HG03196 (cell line): Measurements from ENCODE around the gene RAB1B.
"Not testable (repeated sequence)": the region's sequence is repeated elsewhere in the genome, so short reads cannot be mapped to it uniquely, and the experiment has no call there.

ENCODE experiments used
- ATAC-seq: cut with Tn5 transposase; IDR thresholded peaks from one replicate; pipeline ENCODE4 v1.9.1; 2021; ENCODE audit not compliant: unreplicated experiment

The RAB1B gene

DNA sequence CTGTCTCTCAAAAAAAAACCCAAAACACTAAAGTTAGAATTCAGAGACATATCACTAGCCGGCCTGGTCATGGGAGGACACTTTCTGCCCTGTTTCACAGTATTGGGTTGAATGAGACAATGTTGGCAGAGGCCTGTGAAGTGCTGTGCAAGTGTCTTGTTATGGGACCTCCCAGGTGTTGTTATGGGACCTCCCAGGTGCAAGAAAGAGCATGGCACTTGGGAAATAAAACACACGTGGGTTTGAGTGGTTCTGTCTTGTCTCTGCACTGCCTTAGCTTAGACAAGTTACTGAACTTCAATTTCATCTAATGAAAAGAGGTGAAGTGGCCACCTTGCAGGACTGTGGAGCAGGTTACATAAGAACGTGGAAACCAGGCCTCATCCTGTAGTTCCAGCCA lies 28.9 kb upstream of the RAB1B start:
- no peak for ATAC-seq

DNA sequence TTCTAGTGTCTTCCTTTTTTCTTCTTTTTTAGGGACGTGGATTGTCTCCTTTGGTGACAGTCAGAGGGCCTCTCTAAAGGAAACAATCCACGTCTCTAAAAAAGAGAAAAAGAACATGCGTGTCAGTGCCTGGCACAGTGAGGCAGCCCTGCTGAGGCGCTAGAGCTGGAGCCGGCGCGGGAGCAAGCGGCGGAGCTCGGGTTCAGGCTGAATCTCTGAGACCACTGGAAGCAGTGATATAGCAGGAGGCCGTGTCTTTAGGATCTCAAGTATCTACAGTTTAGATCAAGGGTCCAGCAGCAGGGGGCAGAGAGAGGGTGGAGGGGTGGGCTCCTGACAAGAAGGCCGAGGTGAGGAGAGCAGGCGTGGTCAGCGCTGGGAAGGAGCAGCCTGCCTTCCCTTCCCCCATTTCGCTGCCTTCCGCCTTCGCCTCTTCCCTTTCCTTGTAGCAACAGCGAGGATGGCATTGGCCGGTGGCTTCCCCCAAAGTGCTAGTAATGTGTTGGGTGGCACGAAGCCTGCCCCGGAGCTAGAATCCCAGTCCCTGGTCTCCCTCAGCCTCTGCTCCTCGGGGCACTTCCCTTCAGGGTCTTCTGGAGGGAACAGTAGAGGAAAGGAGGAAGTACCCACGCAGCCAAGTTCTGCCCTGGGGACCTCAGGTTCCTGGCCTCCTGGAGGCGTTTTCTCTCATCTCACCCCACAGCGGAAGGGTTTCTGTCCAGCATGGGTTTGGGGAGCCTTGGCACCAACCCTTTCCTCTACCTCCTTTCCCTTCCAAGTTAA lies 28.2 kb upstream of the RAB1B start:
- no peak for ATAC-seq

DNA sequence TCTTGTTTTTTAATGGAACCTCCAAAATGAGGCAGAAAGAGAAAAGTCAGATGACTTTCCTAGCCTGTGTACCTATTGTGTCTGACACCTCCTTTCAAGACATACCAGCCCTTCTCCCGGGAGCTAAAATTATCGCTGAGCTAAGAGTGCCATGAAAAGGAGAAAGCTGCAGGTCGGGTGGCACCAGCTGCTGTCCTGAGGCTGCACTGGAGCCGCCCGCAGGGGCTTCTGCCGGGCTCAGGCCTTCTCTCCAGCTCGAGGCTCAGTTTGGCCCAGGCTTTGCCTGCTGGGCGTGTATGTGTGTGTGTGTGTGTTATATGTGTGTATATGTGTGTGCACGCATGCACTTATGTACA lies 27.7 kb upstream of the RAB1B start:
- ATAC-seq: no peak

DNA sequence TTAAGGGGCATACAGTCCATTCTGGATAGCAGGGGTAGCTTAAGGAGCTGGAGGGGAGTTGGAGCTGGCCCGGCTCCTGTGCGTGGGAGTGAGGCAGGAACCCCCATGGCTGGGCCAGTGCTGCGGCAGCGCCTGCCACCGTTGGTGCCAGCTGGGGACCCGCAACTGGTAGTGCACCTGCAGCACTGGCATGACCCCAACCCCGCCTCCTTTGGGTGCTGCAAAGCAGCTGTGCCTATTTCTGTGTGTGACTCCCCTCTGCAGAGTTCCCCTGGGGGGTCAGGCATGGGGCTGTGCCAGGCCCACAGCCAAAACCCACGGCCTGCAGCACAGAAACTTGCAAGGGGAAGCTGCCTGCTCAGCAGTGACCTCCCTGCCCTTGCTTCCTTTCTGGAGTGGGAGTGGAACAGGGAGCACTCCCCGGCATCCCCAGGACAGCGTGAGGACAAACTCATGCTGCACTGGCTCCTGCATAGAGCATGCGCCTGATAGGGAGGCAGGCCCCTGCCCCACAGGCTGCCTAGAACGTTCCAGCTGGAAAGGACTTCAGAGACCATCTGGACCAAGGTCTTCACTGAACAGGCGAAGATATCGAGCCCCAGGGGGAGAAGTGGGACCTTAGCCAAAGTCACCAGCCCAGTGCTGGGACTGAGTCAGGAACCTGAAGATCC lies 26.2 kb upstream of the RAB1B start:
- no peak for ATAC-seq

DNA sequence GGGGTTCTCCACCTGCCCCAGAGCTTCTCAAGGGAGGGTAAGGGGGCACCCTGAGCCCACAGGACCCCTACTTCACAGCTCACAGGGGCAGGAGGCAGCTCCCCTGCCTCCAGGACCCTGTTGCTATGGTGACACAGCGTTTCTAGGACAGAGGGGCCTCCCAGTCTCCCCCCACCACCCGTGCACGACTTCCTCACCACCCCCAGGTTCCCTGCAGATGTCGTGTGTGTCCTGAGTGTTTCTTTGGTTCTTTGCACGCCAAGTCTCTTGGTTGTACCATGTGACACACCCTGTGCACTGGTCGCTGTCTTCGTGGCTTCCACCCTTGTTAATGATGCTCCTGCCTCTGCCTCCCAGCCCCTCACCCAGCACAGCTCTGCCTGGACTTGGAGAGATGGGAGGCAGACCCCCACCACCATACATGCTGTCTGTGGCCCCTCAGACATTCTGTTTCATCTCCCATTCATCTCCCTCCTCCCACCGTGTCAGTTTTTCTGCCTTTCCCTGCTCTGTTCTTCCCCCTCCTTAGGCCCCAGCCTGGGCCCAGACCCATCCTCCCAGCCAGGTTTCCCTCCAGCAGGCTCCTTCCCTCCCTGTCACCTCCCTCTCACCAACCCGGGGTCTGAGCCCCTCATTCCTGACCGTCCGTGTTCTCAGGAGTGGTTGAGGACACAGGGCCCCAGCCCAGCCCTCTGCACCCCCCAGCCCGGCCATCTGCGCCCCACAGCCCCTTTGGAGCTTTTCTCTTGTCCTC lies 24.5 kb upstream of the RAB1B start:
- ATAC-seq: no peak

DNA sequence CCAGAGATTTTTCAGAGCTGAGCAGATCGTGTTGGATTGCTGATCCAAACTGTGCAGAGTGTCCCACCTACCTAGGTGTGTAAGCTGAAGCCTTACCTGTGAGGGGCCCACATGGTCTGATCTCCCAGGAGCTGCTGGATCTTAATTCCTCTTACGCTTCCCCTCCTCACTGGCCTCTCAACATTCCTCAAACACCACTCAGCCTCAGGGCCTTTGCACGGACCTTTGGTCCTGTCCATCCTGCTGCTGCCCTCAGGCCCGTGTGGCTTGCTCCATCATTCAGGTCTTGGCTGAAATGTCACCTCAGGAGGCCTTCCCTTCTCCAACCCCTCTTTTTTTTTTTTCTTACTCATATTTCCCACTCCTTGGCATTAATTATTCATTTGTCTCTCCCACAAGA lies 21.1 kb upstream of the RAB1B start:
- no peak for ATAC-seq

DNA sequence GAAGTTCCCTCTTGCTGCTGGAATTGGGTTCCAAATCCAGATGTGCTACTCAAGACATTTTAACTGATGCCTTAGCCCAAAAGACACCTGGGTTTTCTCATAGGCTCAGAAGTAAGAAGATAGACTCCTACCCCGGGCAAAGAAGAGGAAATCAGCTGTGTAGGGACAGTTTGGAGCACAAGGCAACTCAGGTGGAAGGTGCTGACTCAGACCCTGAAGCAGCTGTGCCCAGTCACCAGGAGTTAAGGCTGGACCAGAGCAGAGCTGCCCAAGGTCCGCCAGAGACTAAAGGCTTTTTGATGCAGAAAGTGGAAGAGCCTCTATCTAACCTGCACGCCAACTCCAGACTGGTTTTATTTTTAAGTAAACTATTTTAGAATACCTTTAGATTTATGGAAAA lies 20.6 kb upstream of the RAB1B start:
- no peak for ATAC-seq

DNA sequence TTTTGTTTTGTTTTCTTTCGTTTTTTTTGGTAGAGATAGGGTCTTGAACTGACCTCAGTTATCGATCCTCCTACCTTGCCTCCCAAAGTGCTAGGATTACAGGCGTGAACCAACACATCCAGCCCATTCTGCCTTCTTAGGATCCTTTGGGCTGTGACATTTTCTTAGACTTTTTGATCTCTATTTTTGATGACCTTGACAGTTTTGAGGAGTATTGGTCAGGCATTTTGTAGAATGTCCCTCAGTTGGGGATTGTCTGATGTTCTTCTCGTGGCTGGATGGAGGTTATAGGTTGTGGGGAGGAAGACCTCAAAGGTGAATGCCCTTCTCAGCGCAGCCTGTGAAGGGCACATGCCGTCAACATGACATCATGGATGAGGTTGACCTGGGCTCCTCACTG lies 19.5 kb upstream of the RAB1B start:
- ATAC-seq: no peak

DNA sequence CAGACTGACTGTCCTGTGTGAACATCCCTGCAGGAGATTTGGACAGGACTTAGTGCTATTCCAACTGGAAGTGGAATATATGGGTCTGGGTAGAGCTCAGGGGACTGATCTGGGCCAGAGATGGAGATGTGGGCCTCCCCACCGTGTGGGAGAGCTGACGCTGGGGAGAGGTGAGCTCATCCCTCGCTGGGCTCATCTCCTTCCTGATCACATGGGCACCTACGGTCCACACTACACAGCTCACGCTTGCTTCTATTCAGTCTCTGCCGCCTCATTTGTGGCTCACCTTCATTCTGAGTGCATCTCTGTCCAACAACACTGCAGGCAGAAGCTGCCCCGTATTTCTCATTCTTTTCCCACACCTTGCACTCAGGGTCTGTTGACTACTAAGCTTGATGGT lies 16.6 kb upstream of the RAB1B start:
- ATAC-seq: no peak

DNA sequence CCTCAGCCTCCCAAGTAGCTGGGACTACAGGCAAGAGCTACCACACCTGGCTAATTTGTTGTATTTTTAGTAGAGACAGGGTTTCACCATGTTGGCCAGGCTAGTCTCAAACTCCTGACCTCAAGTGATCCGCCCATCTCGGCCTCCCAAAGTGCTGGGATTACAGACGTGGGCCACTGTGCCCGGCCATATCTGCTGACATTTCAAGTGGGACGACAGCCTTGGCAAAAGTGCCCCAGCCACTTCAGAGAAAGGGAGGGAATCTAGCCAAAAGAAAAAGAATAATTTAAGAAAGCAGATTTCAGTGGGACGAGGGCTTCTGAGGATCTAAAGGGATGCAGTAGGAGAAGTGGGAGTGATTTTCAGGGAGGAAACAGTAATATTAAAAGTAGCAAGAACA lies 15.4 kb upstream of the RAB1B start:
- not testable (repeated sequence) for ATAC-seq

DNA sequence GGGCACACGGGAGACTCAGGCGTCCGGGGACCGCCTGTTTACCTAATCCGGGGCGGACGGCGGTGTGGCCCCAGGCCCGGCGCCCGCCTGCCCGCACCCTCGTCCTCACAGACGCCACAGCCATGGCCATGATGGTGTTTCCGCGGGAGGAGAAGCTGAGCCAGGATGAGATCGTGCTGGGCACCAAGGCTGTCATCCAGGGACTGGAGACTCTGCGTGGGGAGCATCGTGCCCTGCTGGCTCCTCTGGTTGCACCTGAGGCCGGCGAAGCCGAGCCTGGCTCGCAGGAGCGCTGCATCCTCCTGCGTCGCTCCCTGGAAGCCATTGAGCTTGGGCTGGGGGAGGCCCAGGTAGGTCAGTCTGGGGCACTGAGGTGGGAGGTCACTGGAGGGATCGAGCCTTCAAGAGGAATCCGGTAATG lies 10.0 kb upstream of the RAB1B start:
- ATAC-seq: no peak

DNA sequence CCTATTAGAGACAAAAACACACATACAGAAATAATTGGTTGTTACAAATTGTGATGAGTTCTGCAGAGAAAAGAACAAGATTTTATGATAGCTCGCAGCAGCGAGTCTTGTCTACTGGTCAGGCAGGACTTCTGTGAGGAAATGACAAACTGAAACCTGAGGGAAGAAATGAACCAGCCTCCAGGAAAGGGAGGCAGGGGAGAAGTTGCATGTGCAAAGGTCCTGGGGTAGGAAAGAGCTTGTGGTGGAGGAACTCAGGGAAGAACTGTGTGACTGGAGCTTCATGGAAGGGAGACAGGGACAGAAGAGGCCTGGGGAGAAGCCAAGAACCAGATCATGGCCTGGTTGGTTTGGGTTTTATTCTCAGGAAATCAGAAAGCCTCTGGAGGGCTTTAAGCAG lies 9.2 kb upstream of the RAB1B start:
- no peak for ATAC-seq

DNA sequence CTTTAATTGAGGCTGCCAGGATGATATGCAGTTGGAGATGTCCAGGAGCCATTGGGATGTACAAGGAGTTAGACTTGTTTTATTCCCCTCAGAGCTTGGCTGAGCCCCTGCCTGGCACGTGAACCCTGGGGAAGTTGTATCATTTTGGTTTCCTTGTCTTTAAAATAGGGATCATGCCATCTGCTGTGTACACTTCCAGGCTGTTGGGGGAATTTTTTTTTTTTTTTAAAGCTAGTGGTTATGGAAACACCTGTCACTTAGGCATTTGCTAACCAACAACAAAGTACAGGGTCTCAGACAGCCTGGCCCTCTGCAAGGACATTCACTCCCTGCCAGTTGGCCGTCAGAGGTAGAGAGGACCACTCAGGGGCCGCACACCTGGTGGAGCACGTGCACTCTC lies 8.5 kb upstream of the RAB1B start:
- no peak for ATAC-seq

DNA sequence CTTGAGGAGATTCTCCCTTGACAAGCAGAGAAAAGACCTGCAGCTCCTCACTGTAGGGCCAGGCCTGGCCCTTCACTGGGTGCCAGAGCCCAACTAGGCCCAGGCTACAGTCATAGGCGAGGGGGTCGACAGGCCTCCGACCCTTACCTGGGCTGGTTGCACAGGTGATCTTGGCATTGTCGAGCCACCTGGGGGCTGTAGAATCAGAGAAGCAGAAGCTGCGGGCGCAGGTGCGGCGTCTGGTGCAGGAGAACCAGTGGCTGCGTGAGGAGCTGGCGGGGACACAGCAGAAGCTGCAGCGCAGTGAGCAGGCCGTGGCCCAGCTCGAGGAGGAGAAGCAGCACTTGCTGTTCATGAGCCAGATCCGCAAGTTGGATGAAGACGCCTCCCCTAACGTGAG lies 6.9 kb upstream of the RAB1B start:
- ATAC-seq: no peak

DNA sequence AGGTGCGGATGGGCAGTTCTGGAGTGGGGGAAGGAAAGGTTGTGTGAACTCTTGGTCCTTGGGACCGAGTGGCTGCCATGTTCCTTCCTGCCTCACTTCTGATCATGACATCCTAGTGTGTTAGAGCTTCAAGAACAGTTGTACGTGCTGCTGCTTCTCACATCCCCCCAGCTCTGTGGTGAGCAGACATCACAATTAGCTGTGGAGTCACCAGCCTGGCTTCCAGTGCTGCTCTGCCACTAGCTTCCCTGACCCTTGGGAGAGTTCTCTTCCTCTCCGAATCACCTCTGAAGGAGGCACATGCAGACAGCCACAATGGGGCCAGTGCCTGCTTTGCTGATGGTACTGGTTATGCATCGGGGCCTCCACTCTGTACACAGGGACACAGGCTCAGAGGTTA lies 6.2 kb upstream of the RAB1B start:
- ATAC-seq: no peak

DNA sequence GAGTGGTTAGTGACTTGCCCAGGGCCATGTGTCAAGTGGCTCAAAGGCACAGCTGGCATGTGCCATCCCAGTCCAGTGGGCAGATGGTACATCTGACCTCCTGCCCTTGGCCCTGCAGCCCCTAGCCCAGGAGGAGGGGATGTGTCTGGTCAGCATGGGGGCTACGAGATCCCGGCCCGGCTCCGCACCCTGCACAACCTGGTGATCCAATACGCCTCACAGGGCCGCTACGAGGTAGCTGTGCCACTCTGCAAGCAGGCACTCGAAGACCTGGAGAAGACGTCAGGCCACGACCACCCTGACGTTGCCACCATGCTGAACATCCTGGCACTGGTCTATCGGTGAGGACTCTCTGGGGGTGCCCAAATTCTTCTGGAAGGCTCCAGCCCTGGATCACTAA lies 5.7 kb upstream of the RAB1B start:
- no peak for ATAC-seq

DNA sequence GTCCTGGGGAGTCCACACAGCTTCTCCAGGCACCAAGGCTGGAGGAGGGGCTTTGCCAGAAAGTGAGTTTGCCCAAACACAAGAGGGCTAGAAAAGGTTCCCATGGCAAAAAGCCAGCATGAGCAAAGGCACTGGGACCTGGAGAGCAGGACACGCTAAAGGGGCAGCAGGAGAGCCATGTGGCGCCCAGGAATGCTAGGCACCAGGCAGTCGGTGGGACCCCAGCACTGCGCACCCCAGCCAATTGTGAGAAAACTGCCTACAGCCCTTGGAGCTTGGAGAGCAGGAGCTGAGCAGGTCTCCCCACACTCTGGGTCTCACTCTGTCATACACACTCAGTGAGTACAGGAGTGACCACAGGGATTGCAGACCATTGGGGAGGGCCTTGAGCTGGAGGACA lies 5.2 kb upstream of the RAB1B start:
- ATAC-seq: no peak

DNA sequence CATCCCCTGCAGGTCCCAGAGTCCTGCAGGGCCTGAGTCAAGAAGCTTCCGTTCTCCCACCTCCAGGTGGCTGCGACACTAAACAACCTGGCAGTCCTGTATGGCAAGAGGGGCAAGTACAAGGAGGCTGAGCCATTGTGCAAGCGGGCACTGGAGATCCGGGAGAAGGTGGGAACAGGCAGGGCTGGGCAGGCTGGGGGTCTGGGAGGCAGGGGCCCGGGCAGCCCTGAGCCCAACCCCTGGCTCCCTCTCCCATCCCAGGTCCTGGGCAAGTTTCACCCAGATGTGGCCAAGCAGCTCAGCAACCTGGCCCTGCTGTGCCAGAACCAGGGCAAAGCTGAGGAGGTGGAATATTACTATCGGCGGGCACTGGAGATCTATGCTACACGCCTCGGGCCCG lies 4.7 kb upstream of the RAB1B start:
- ATAC-seq: no peak

DNA sequence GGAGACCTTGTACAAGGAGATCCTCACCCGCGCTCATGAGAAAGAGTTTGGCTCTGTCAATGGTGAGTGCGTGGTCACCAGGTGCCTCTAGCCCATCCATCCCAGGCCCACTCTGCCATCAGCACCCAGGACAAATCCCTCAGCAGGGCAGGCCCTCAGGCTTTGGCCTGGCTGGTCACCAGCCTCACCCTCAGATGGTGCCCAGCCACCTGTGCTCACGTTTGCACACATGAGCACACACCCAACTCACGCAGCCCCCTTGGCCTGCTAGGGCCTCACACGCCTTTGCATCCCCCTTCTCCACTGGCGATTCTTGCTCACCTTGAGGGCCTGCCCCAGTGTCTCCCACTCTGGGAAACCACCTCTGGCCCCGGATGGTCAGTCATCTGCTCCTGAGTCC lies 4.1 kb upstream of the RAB1B start:
- no peak for ATAC-seq

DNA sequence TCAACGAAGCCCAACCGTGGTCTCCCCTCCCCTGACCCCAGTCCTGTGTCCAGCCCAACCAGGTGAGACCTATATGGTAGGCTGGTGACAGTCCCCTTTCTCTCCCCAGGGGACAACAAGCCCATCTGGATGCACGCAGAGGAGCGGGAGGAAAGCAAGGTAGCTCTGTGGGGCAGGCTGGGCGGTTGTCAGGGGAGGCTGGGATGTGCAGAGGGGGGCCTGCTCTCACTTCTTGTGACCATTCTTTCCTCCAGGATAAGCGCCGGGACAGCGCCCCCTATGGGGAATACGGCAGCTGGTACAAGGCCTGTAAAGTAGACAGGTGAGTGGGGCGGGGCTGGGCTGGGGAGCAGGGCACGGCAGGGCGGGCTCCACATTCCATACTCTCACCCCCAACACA lies 3.5 kb upstream of the RAB1B start:
- no peak for ATAC-seq

DNA sequence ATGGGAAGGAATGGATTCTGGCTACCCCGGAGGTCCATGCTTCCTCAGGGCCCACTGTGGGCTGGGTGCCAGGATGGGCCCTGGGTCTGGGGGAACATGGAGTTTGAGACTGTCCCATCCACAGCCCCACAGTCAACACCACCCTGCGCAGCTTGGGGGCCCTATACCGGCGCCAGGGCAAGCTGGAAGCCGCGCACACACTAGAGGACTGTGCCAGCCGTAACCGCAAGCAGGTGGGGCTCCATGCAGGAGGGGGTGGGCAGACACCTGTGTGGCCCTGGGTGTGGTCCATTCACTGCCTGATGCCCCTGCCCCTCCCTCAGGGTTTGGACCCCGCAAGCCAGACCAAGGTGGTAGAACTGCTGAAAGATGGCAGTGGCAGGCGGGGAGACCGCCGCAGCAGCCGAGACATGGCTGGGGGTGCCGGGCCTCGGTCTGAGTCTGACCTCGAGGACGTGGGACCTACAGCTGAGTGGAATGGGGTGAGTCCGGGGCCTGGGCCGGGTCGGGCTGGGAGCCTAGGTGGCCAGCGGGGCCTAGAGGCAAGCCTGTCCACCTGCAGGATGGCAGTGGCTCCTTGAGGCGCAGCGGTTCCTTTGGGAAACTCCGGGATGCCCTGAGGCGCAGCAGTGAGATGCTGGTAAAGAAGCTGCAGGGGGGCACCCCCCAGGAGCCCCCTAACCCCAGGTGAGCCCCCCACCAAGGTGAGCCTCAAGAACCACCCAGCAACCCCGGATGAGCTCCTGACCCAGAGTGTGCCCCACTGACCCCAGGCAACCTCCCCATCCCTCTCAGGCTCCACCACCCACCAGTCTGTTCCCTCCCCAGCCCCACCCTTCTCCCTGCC lies 2.7 kb upstream of the RAB1B start:
- ATAC-seq: no peak
